Trophoblast cell (in vitro differentiated cells and primary cell): ENCODE measurements around the gene OPTC.

ENCODE experiments used
- DNase-seq, 2 donors: peaks; one replicate each; pipeline ENCODE4 v3.0.0-alpha.2; 2016
- H2AFZ ChIP-seq: 2 replicates; pipeline ENCODE4 v1.6.1; 2013; ENCODE audit warnings: low read length, moderate library complexity, mild to moderate bottlenecking; ENCODE audit not compliant: insufficient read depth, poor library complexity
- H2AK5ac ChIP-seq: 2 replicates; pipeline ENCODE4 v1.6.1; 2013; ENCODE audit warnings: mild to moderate bottlenecking, low read length
- H2BK120ac ChIP-seq: 2 replicates; pipeline ENCODE4 v1.6.1; 2013; ENCODE audit warnings: low read length, mild to moderate bottlenecking, moderate library complexity; ENCODE audit not compliant: insufficient read depth, poor library complexity
- H2BK12ac ChIP-seq: 2 replicates; pipeline ENCODE4 v1.6.1; 2013; ENCODE audit warnings: mild to moderate bottlenecking, low read length, moderate library complexity
- H2BK5ac ChIP-seq: 2 replicates; pipeline ENCODE4 v1.6.1; 2013; ENCODE audit warnings: low read length, low read depth, moderate library complexity, mild to moderate bottlenecking; ENCODE audit not compliant: poor library complexity
- H3K14ac ChIP-seq: 2 replicates; pipeline ENCODE4 v1.6.1; 2013; ENCODE audit warnings: mild to moderate bottlenecking, low read length
- H3K18ac ChIP-seq: 2 replicates; pipeline ENCODE4 v1.6.1; 2013; ENCODE audit warnings: mild to moderate bottlenecking, low read length
- H3K23ac ChIP-seq: 2 replicates; pipeline ENCODE4 v1.6.1; 2013; ENCODE audit warnings: low read length
- H3K27ac ChIP-seq: 2 replicates; pipeline ENCODE4 v1.5.1; 2013; ENCODE audit warnings: low read depth, mild to moderate bottlenecking, inconsistent platforms, low read length, moderate library complexity
- H3K27me3 ChIP-seq: 2 replicates; pipeline ENCODE4 v1.6.1; 2013; ENCODE audit warnings: inconsistent platforms, mild to moderate bottlenecking, low read length, moderate library complexity; ENCODE audit not compliant: insufficient read depth
- H3K36me3 ChIP-seq, 2 experiments: 1 replicate in 1 of 2; 2 replicates in 1 of 2; pipeline ENCODE4 v1.6.1; 2013; ENCODE audit warnings: low read length in 2 of 2, mild to moderate bottlenecking in 2 of 2, moderate library complexity in 1 of 2; ENCODE audit not compliant: insufficient read depth in 2 of 2, control insufficient read depth in 1 of 2
- H3K4ac ChIP-seq: 2 replicates; pipeline ENCODE4 v1.6.1; 2013; ENCODE audit warnings: low read depth, mild to moderate bottlenecking, low read length, moderate library complexity
- H3K4me1 ChIP-seq, 2 experiments: 1 replicate in 1 of 2; 2 replicates in 1 of 2; pipeline ENCODE4 v1.6.1; 2013; ENCODE audit warnings: low read length in 2 of 2, mild to moderate bottlenecking in 2 of 2, moderate library complexity in 1 of 2; ENCODE audit not compliant: insufficient read depth in 2 of 2, control insufficient read depth in 1 of 2
- H3K4me2 ChIP-seq: 2 replicates; pipeline ENCODE4 v1.6.1; 2013; ENCODE audit warnings: inconsistent platforms, mild to moderate bottlenecking, low read length, moderate library complexity
- H3K4me3 ChIP-seq: 2 replicates; pipeline ENCODE4 v1.5.1; 2013; ENCODE audit warnings: mild to moderate bottlenecking, low read depth, low read length, inconsistent platforms
- H3K79me1 ChIP-seq: one replicate; pipeline ENCODE4 v1.6.1; 2013; ENCODE audit warnings: low read length
- H3K79me2 ChIP-seq: 2 replicates; pipeline ENCODE4 v1.6.1; 2013; ENCODE audit warnings: low read length, mild to moderate bottlenecking; ENCODE audit not compliant: control insufficient read depth, insufficient read depth, poor library complexity
- H3K9ac ChIP-seq: 2 replicates; pipeline ENCODE4 v1.6.1; 2013; ENCODE audit warnings: mild to moderate bottlenecking, low read length
- H3K9me3 ChIP-seq: 2 replicates; pipeline ENCODE4 v1.6.1; 2013; ENCODE audit warnings: low read depth, mild to moderate bottlenecking, control low read depth, inconsistent platforms, low read length; ENCODE audit not compliant: insufficient read depth
- H4K12ac ChIP-seq: 2 replicates; pipeline ENCODE4 v1.6.1; 2013; ENCODE audit warnings: low read depth, mild to moderate bottlenecking, low read length, moderate library complexity
- H4K8ac ChIP-seq: 2 replicates; pipeline ENCODE4 v1.6.1; 2013; ENCODE audit warnings: low read depth, mild to moderate bottlenecking, low read length, moderate library complexity
- H4K91ac ChIP-seq: one replicate; pipeline ENCODE4 v1.6.1; 2013; ENCODE audit warnings: low read depth, mild to moderate bottlenecking, low read length, moderate library complexity
- WGBS: extraction: QIAGEN DNeasy Blood & Tissue Kit; methylation state at CpG from one replicate; pipeline ENCODE4 v1.1.7; 2013; ENCODE audit warnings: missing lambda C conversion rate; ENCODE audit not compliant: insufficient read length, insufficient coverage; ENCODE audit errors: extremely low coverage; 5-methylcytosine and 5-hydroxymethylcytosine counted together

The OPTC gene

DNA sequence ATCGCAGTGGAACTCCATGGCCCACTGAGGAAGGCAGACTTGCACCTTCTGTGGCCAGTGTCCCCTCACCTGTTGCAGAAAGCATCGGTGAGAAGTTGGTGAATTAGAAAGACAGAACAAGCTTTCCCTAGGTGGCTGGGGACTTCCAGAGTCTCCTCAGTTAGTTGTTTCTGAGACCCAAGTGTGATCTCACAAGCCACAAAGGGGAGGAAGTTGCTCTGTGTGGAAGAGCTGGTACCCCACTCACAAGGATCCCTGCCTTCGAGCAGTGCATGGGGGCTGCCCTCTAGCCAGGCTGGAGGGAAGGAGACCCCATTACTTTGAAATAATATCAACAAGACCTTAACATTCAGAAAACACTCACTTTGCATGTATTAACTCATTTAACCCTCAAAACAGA is 16.2 kb upstream of the OPTC start:
- no peak overlapping the region for H3K14ac ChIP-seq
- no peak overlapping the region for H3K18ac ChIP-seq
- no peaks in the 10 kb centered on the region for H3K36me3 ChIP-seq
- H3K4me3 ChIP-seq, result no peak overlapping the region
- no peak overlapping the region for H2AFZ ChIP-seq
- WGBS, result no CpG with 5 or more reads among the region's 3 CpGs
- no peak overlapping the region for H2BK12ac ChIP-seq
- no peak overlapping the region for H2BK120ac ChIP-seq
- H3K4me2 ChIP-seq, result no peak overlapping the region
- no peak overlapping the region for H3K23ac ChIP-seq
- H3K27ac ChIP-seq, result no peak overlapping the region
- peaks cover 2% of the 10 kb centered on the region for H3K79me1 ChIP-seq
- H2AK5ac ChIP-seq, result no peak overlapping the region
- no peaks in the 10 kb centered on the region for H3K79me2 ChIP-seq
- no peaks in the 10 kb centered on the region for H3K9me3 ChIP-seq
- no peak overlapping the region for H3K9ac ChIP-seq
- peaks cover 3 to 7% of the 10 kb centered on the region in 2 experiments for H3K4me1 ChIP-seq
- H4K12ac ChIP-seq, result no peak overlapping the region
- DNase-seq, result no peak
- no peaks in the 10 kb centered on the region for H3K27me3 ChIP-seq
- no peak overlapping the region for H2BK5ac ChIP-seq
- no peak overlapping the region for H3K4ac ChIP-seq
- H4K91ac ChIP-seq, result no peak overlapping the region
- no peak overlapping the region for H4K8ac ChIP-seq

GRCh38 chr1:203478231-203478630 is 15.7 kb upstream of the OPTC start:
- H3K27me3 ChIP-seq, result no peaks in the 10 kb centered on the region
- no peaks in the 10 kb centered on the region for H3K9me3 ChIP-seq
- H3K36me3 ChIP-seq, result no peaks in the 10 kb centered on the region
- H3K79me2 ChIP-seq, result no peaks in the 10 kb centered on the region
- H2AFZ ChIP-seq, result no peak overlapping the region
- no CpG with 5 or more reads among the region's 3 CpGs for WGBS
- H3K4me3 ChIP-seq, result no peak overlapping the region
- no peak overlapping the region for H3K9ac ChIP-seq
- no peak overlapping the region for H4K8ac ChIP-seq
- H3K4ac ChIP-seq, result no peak overlapping the region
- no peak overlapping the region for H2AK5ac ChIP-seq
- no peak overlapping the region for H4K91ac ChIP-seq
- H3K27ac ChIP-seq, result no peak overlapping the region
- H2BK5ac ChIP-seq, result no peak overlapping the region
- no peak overlapping the region for H3K23ac ChIP-seq
- no peak overlapping the region for H3K18ac ChIP-seq
- peaks cover 3 to 7% of the 10 kb centered on the region in 2 experiments for H3K4me1 ChIP-seq
- no peak for DNase-seq
- no peak overlapping the region for H2BK12ac ChIP-seq
- no peak overlapping the region for H3K4me2 ChIP-seq
- no peak overlapping the region for H4K12ac ChIP-seq
- peaks cover 2% of the 10 kb centered on the region for H3K79me1 ChIP-seq
- H3K14ac ChIP-seq, result no peak overlapping the region
- H2BK120ac ChIP-seq, result no peak overlapping the region

DNA sequence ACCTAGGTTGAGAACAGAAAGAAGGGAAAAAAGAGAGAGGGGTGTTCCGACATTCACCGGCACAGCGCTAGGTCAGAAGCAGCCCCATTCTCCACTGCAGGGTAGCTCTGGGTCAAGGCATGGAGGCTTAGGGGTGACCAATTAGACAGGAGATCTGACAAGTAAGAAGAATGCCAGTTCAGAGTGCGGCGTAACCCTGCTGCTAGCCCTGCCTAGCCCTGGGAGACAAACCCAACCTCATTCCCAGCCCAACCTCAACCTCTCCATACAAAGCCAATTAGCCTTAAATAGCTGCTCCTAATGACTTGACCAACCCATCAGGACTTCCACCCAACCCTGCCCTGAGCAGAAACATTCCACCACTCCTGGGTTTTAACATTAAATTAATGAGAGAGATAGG is 15.0 kb upstream of the OPTC start:
- Histone ChIP-seq H2BK120ac (no peak overlapping the region), H4K8ac (no peak overlapping the region), H3K23ac (no peak overlapping the region), H4K91ac (no peak overlapping the region), H2AFZ (no peak overlapping the region), H3K27me3 (no peaks in the 10 kb centered on the region), H3K9me3 (no peaks in the 10 kb centered on the region), H2BK5ac (no peak overlapping the region), H2BK12ac (no peak overlapping the region), H3K36me3 (no peaks in the 10 kb centered on the region), H4K12ac (no peak overlapping the region), H3K27ac (no peak overlapping the region), H3K4me1 (peaks cover 3 to 7% of the 10 kb centered on the region in 2 experiments), H3K79me2 (no peaks in the 10 kb centered on the region), H3K18ac (no peak overlapping the region), H3K9ac (no peak overlapping the region), H3K4me3 (no peak overlapping the region), H2AK5ac (no peak overlapping the region), H3K14ac (no peak overlapping the region), H3K79me1 (peaks cover 2% of the 10 kb centered on the region), H3K4ac (no peak overlapping the region), H3K4me2 (no peak overlapping the region)
- no CpG with 5 or more reads among the region's 5 CpGs for WGBS
- no peak for DNase-seq

DNA sequence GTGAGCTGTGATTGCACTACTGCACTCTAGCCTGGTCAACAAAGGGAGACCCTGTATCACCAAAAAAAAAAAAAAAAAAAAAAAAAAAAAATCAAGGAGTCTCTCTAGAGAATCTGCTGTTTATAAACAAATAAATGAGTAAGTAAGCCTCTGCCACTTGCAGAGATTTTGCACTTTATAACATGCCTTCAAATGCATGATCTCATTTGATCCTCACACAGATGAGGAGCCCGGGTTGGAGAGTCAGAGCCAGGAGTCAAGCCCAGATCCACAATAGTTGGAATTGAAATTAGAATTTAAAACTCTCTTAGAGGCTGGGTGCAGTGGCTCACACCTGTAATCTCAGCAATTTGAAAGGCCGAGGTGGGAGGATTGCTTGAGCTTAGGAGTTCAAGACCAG is 14.3 kb upstream of the OPTC start:
- H2AFZ ChIP-seq, result no peak overlapping the region

More for the DNA sequence above, 14.3 kb upstream of the OPTC start:
- no peak overlapping the region for H3K18ac ChIP-seq
- no peak overlapping the region for H2AK5ac ChIP-seq
- no peak overlapping the region for H3K9ac ChIP-seq
- peaks cover 3 to 7% of the 10 kb centered on the region in 2 experiments for H3K4me1 ChIP-seq
- no peak overlapping the region for H4K8ac ChIP-seq
- WGBS, result no CpG with 5 or more reads among the region's 2 CpGs
- H3K9me3 ChIP-seq, result no peaks in the 10 kb centered on the region
- no peak overlapping the region for H4K12ac ChIP-seq
- no peak for DNase-seq
- H2BK5ac ChIP-seq, result no peak overlapping the region
- H3K27ac ChIP-seq, result no peak overlapping the region
- peaks cover 2% of the 10 kb centered on the region for H3K79me1 ChIP-seq
- no peak overlapping the region for H2BK120ac ChIP-seq
- H4K91ac ChIP-seq, result no peak overlapping the region
- no peaks in the 10 kb centered on the region for H3K36me3 ChIP-seq
- H2BK12ac ChIP-seq, result no peak overlapping the region
- H3K4me3 ChIP-seq, result no peak overlapping the region
- H3K4ac ChIP-seq, result no peak overlapping the region
- no peaks in the 10 kb centered on the region for H3K79me2 ChIP-seq
- no peak overlapping the region for H3K23ac ChIP-seq
- H3K14ac ChIP-seq, result no peak overlapping the region
- H3K27me3 ChIP-seq, result no peaks in the 10 kb centered on the region
- H3K4me2 ChIP-seq, result no peak overlapping the region
